MCF 10A (cell line): ENCODE results near the gene CCDC12. TPM values are rescaled to one million over a fixed set of nuclear protein-coding genes. Genes with fewer than 3 reads are reported as not detected.

Experiments
- BruUV-seq: library from RNA; stranded (reverse); fragments of 400-500 nt; replicated peaks from 2 replicates; lab custom pipeline; 2021; lab: Mats Ljungman, UMichigan
- CTCF ChIA-PET: fragments of 300-600 bp; sonication (Branson Sonifier 250); formaldehyde crosslinking; extraction: SDS; loops from one replicate; lab custom pipeline; 2021; ENCODE audit warnings: antibody characterized with exemption, inconsistent platforms; lab: Yijun Ruan, JAX
- POLR2A ChIA-PET: fragments of 300-600, 350-650 bp; sonication (Branson Sonifier 250); formaldehyde crosslinking; extraction: SDS; loops from one replicate; lab custom pipeline; 2020; ENCODE audit warnings: antibody characterized with exemption, inconsistent platforms; lab: Yijun Ruan, JAX
- DNase-seq: peaks from one replicate; pipeline ENCODE4 v3.0.0-alpha.2; 2018; ENCODE audit not compliant: unreplicated experiment
- H3K27ac Mint-ChIP-seq: one replicate; pipeline ENCODE4 v1.8.0; 2022; ENCODE audit warnings: mild to moderate bottlenecking, low read depth, mixed read lengths; ENCODE audit not compliant: unreplicated experiment
- H3K27me3 Mint-ChIP-seq: one replicate; pipeline ENCODE4 v1.8.0; 2022; ENCODE audit warnings: mixed read lengths; ENCODE audit not compliant: insufficient read depth, unreplicated experiment
- H3K36me3 Mint-ChIP-seq: one replicate; pipeline ENCODE4 v1.8.0; 2022; ENCODE audit warnings: mild to moderate bottlenecking, moderate library complexity, mixed read lengths; ENCODE audit not compliant: insufficient read depth, unreplicated experiment
- H3K4me1 Mint-ChIP-seq: one replicate; pipeline ENCODE4 v1.8.0; 2022; ENCODE audit warnings: mixed read lengths; ENCODE audit not compliant: insufficient read depth, unreplicated experiment
- H3K4me3 Mint-ChIP-seq: one replicate; pipeline ENCODE4 v1.8.0; 2022; ENCODE audit warnings: mild to moderate bottlenecking, moderate library complexity, mixed read lengths; ENCODE audit not compliant: unreplicated experiment
- H3K9me3 Mint-ChIP-seq: one replicate; pipeline ENCODE4 v1.8.0; 2022; ENCODE audit warnings: mixed read lengths; ENCODE audit not compliant: unreplicated experiment
- intact Hi-C: fragments of 100-400 bp; cut with micrococcal nuclease; formaldehyde crosslinking; loops from 2 replicates; pipeline ENCODE4 v1.14.1; 2022
- total RNA-seq: library from RNA; stranded (reverse); gene quantifications from 2 replicates; pipeline ENCODE4 v1.2.3, GENCODE V29; 2022
- TF ChIP-seq, protein P1 (sequence below): fragments of 200-600 bp; IDR thresholded peaks from one replicate; pipeline ENCODE4 v1.8.0; 2022; ENCODE audit warnings: antibody characterized with exemption, mild to moderate bottlenecking; ENCODE audit not compliant: unreplicated experiment

Gene CCDC12
- total RNA-seq, 1 experiment from 2014 or later, result 45.9 TPM

DNA sequence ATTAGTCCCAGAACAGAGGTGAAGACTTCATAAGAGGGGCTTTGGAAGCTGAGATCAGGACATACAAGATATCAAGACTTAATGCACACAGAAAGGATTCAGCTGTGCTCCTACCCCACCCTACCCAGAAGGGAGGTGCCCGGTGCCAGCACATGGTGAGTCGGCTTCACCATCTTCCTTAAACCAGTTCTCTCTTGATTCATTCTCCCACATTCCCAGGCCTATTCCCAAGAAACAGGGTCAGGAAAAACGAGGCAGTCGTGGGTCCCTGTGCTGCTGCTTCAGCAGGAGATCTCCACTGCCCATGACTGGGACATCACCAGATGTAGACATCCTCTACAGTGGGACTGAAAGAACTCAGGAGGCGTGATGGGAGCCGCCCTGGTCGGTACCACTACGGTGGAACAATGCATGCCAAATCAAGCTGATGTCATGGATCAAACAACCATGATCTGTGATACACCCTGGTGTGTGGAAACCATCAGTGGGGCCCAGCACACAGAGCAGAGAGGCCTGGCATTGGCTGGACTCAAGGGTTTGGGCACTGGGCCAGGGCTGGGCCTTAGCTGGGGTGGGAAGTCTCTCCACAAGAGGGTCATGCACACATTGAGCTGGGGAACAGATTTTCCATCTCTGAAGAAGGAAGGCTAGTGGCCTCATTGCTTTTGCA lies 41.9 kb downstream of the CCDC12 start:
- no peaks in the 10 kb centered on the region for H3K9me3 Mint-ChIP-seq
- peak overlapping the region; percentile 47 for H3K27ac Mint-ChIP-seq
- H3K36me3 Mint-ChIP-seq, result peaks cover 23% of the 10 kb centered on the region
- no peak overlapping the region for H3K4me3 Mint-ChIP-seq
- intact Hi-C loops, result loop anchor here (1.0 kb wide), 1 partner anchor 42 kb away; the partner anchor contains the start of gene CCDC12
- ChIA-PET POLR2A (interaction anchor here (0.6 to 5.3 kb wide), 9 partner anchors 8 to 429 kb away, joined by 3 to 34 read pairs (median 3); partner anchors contain the start of genes CCDC12 and NBEAL2), CTCF (interaction anchor here (0.6 to 2.8 kb wide), 12 partner anchors 9 to 390 kb away, joined by 3 to 25 read pairs (median 4); partner anchors contain the start of gene NBEAL2)
- H3K27me3 Mint-ChIP-seq, result no peaks in the 10 kb centered on the region
- peak; percentile 67 for DNase-seq
- TF ChIP-seq, protein P1, sequence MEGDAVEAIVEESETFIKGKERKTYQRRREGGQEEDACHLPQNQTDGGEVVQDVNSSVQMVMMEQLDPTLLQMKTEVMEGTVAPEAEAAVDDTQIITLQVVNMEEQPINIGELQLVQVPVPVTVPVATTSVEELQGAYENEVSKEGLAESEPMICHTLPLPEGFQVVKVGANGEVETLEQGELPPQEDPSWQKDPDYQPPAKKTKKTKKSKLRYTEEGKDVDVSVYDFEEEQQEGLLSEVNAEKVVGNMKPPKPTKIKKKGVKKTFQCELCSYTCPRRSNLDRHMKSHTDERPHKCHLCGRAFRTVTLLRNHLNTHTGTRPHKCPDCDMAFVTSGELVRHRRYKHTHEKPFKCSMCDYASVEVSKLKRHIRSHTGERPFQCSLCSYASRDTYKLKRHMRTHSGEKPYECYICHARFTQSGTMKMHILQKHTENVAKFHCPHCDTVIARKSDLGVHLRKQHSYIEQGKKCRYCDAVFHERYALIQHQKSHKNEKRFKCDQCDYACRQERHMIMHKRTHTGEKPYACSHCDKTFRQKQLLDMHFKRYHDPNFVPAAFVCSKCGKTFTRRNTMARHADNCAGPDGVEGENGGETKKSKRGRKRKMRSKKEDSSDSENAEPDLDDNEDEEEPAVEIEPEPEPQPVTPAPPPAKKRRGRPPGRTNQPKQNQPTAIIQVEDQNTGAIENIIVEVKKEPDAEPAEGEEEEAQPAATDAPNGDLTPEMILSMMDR, result no peak
- BruUV-seq, result no TSS peak
- peaks cover 46% of the 10 kb centered on the region for H3K4me1 Mint-ChIP-seq

DNA sequence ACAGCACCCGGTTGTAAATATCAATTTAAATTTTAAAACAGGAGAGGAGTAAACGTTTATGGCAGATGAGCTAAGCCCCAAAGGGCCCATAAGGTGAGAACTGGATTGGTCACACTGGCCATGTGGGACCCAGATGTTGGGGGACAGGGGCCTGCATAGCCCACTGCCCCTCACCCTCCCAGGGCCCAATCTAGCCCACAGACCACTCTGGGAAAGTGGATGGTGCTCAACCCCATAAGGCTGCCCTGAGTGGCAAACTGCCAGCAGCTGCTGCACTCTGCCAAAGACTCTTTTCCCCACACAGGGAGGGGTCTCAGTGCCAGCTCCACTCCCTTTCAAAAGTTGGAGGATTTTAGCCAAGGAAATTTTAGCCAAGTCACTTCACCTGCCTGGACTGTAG lies 42.5 kb downstream of the CCDC12 start:
- Mint-ChIP-seq H3K4me3 (no peak overlapping the region), H3K27me3 (no peaks in the 10 kb centered on the region), H3K9me3 (no peaks in the 10 kb centered on the region), H3K4me1 (peaks cover 46% of the 10 kb centered on the region), H3K36me3 (peaks cover 17% of the 10 kb centered on the region), H3K27ac (peak overlapping the region; percentile 47)
- TF ChIP-seq, protein P1, result no peak
- DNase-seq, result no peak
- intact Hi-C loops, result no loop called here
- no TSS peak for BruUV-seq
- CTCF ChIA-PET, result interaction anchor here (0.6 to 2.8 kb wide), 10 partner anchors 9 to 587 kb away, joined by 3 to 25 read pairs (median 4); partner anchors contain the start of gene NBEAL2
- POLR2A ChIA-PET, result interaction anchor here (0.6 to 5.3 kb wide), 8 partner anchors 9 to 430 kb away, joined by 3 to 34 read pairs (median 4); partner anchors contain the start of genes CCDC12 and NBEAL2

DNA sequence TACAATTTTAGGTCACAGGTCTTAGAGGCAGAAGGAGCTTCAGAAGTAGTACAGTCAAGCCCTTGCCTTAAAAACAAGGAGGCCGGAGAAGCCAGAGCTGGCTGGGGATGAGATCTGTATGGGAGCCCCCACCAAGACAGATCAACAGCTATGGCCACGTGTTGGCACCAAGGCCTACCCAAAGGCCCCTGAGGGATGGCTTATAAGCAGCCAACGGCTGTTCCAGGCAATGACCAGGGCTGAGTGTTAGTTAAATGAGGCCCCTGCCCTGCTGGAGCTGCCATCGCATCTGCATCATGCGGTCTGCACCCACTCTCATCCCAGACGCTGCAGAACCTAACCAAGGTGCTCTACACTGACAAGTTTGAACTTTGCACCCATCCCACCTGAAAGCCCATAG lies 43.3 kb downstream of the CCDC12 start:
- Mint-ChIP-seq H3K27me3 (no peaks in the 10 kb centered on the region), H3K27ac (no peak overlapping the region), H3K4me1 (peaks cover 46% of the 10 kb centered on the region), H3K9me3 (no peaks in the 10 kb centered on the region), H3K4me3 (no peak overlapping the region), H3K36me3 (peaks cover 9% of the 10 kb centered on the region)
- no peak for DNase-seq
- intact Hi-C loops, result no loop called here
- ChIA-PET POLR2A (interaction anchor here (0.7 to 5.3 kb wide), 6 partner anchors 9 to 211 kb away, joined by 3 to 34 read pairs (median 6); partner anchors contain the start of genes CCDC12 and NBEAL2), CTCF (interaction anchor here (0.6 to 1.7 kb wide), 6 partner anchors 10 to 588 kb away, joined by 3 to 9 read pairs (median 4); no protein-coding TSS in a partner anchor)
- no TSS peak for BruUV-seq
- TF ChIP-seq, protein P1, result no peak
